ENCODE measurements around the gene PDE1A.

PDE1A gene

GRCh38 chr2:182330451-182331305, 96.2 kb downstream of the PDE1A start:
- Histone ChIP-seq H3K4me3 (ENCODE audit: low read length in 2 of 2) (no peak overlapping the region), H3K36me3 (ENCODE audit: control insufficient read depth in 2 of 2, insufficient read depth in 2 of 2, low read length in 2 of 2) (no peaks in the 10 kb centered on the region), H3K4me1 (ENCODE audit: control insufficient read depth in 2 of 2, insufficient read depth in 2 of 2, low read length in 2 of 2) (no peaks in the 10 kb centered on the region), H3K27me3 (ENCODE audit: control insufficient read depth in 2 of 2, insufficient read depth in 2 of 2, low read length in 2 of 2) (no peaks in the 10 kb centered on the region), H3K27ac (ENCODE audit: low read depth in 2 of 2, low read length in 2 of 2) (no peak overlapping the region), H3K9me3 (ENCODE audit: control insufficient read depth in 2 of 2, low read length in 2 of 2) (no peaks in the 10 kb centered on the region), H3K9ac (ENCODE audit: low read depth in 1 of 2, low read length in 2 of 2) (no peak overlapping the region)

GRCh38 chr2:182324665-182325064, 102.2 kb downstream of the PDE1A start:
- Histone ChIP-seq H3K4me1 (ENCODE audit: control insufficient read depth in 2 of 2, insufficient read depth in 2 of 2, low read length in 2 of 2) (no peaks in the 10 kb centered on the region), H3K9ac (ENCODE audit: low read depth in 1 of 2, low read length in 2 of 2) (no peak overlapping the region), H3K36me3 (ENCODE audit: control insufficient read depth in 2 of 2, insufficient read depth in 2 of 2, low read length in 2 of 2) (no peaks in the 10 kb centered on the region), H3K27me3 (ENCODE audit: control insufficient read depth in 2 of 2, insufficient read depth in 2 of 2, low read length in 2 of 2) (no peaks in the 10 kb centered on the region), H3K4me3 (ENCODE audit: low read length in 2 of 2) (no peak overlapping the region), H3K27ac (ENCODE audit: low read depth in 2 of 2, low read length in 2 of 2) (no peak overlapping the region), H3K9me3 (ENCODE audit: control insufficient read depth in 2 of 2, low read length in 2 of 2) (no peaks in the 10 kb centered on the region)

- no peak overlapping the region for H3K4me3 ChIP-seq (ENCODE audit: low read length in 2 of 2)
These were observed 105.7 kb downstream of the PDE1A start for GRCh38 chr2:182321096-182321495.

DNA sequence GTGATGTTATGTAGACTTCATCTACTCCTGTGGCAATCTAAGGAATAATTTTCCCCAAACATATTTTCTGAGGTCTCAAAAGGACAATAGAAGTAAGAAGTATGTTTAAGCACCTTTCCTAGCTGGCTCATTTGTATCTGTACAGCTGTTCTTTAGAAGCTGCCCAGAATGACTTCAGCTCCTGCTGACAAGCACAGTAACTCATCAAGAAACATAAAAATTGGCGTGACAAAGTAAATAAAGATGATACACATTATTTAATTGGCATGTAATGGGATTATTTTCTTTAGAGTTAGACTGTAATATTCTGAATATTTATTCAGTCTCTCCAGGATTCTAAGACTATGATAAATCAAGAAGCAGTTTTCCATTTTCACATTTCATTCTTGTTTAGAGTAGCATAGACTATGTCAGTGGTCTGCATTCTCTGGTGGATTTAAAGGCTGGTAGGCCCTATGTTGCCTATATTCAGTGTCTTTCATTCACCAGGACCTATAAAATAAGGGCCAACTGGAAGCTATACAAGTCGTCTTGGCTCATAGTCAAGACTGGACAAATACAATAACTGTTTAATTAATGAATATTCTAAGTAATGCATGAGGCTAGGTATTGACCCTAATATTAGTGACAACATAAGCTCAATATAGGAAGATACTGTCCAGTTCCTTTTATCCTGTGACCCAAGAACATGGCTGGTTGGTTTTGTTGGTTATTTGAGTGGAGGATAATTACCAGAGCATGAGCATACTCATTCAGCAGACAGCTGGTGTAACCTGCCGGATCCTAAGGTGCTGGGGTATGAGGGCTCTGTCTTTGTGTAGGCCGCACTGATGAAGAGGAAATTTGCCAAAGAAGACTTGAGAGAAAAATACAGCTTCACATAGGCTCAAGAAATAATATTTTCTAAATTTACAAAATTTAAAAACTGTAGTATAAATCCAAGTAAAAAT, 107.0 kb downstream of the PDE1A start:
- H3K9ac ChIP-seq (ENCODE audit: low read depth in 1 of 2, low read length in 2 of 2): no peak overlapping the region
- no peaks in the 10 kb centered on the region for H3K4me1 ChIP-seq (ENCODE audit: control insufficient read depth in 2 of 2, insufficient read depth in 2 of 2, low read length in 2 of 2)
- H3K27me3 ChIP-seq (ENCODE audit: control insufficient read depth in 2 of 2, insufficient read depth in 2 of 2, low read length in 2 of 2): no peaks in the 10 kb centered on the region
- no peak overlapping the region for H3K27ac ChIP-seq (ENCODE audit: low read depth in 2 of 2, low read length in 2 of 2)
- H3K36me3 ChIP-seq (ENCODE audit: control insufficient read depth in 2 of 2, insufficient read depth in 2 of 2, low read length in 2 of 2): no peaks in the 10 kb centered on the region
- H3K9me3 ChIP-seq (ENCODE audit: control insufficient read depth in 2 of 2, low read length in 2 of 2): no peaks in the 10 kb centered on the region
- no peak overlapping the region for H3K4me3 ChIP-seq (ENCODE audit: low read length in 2 of 2)

More at GRCh38 chr2:182321096-182321495, 105.7 kb downstream of the PDE1A start:
- no peaks in the 10 kb centered on the region for H3K4me1 ChIP-seq (ENCODE audit: control insufficient read depth in 2 of 2, insufficient read depth in 2 of 2, low read length in 2 of 2)
- no peak overlapping the region for H3K27ac ChIP-seq (ENCODE audit: low read depth in 2 of 2, low read length in 2 of 2)
- H3K9ac ChIP-seq (ENCODE audit: low read depth in 1 of 2, low read length in 2 of 2): no peak overlapping the region
- H3K27me3 ChIP-seq (ENCODE audit: control insufficient read depth in 2 of 2, insufficient read depth in 2 of 2, low read length in 2 of 2): no peaks in the 10 kb centered on the region
- H3K9me3 ChIP-seq (ENCODE audit: control insufficient read depth in 2 of 2, low read length in 2 of 2): no peaks in the 10 kb centered on the region
- no peaks in the 10 kb centered on the region for H3K36me3 ChIP-seq (ENCODE audit: control insufficient read depth in 2 of 2, insufficient read depth in 2 of 2, low read length in 2 of 2)

DNA sequence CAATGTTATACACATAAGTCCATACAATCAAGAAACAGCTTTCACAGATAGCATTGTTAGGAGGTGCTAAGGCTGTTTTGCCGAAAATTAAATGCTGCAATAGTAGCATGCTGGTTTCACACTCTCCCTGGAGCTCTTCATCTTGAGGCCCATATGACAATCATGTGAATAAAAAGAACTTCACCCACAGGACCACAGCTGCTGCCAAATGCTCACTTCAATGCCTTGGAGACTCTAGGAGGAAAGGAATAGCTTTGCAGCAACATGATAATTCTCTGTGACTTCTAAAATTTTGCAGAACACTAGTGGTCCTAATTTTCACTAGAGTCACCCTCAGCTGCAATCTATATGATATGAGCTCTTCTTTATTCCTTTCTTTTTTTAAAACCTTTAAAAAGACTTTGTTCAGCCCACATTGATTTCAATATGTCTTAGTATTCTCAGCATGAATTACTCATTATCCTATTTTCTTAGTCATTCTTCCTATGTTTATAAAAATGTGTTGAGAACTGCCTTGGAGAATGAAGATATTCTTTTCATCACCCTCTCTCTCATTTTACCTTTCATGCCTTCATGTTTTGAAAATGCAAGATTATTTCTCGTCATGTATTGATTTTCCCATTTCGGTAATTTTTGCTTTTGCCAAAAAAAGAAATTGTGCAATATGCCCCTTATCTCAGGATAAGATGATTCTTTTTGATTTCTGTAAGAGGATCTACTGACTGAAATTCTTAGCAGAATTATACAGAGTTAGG, 108.2 kb downstream of the PDE1A start:
- Histone ChIP-seq H3K4me3 (ENCODE audit: low read length in 2 of 2) (no peak overlapping the region), H3K27me3 (ENCODE audit: control insufficient read depth in 2 of 2, insufficient read depth in 2 of 2, low read length in 2 of 2) (no peaks in the 10 kb centered on the region), H3K36me3 (ENCODE audit: control insufficient read depth in 2 of 2, insufficient read depth in 2 of 2, low read length in 2 of 2) (no peaks in the 10 kb centered on the region), H3K27ac (ENCODE audit: low read depth in 2 of 2, low read length in 2 of 2) (no peak overlapping the region), H3K4me1 (ENCODE audit: control insufficient read depth in 2 of 2, insufficient read depth in 2 of 2, low read length in 2 of 2) (no peaks in the 10 kb centered on the region), H3K9ac (ENCODE audit: low read depth in 1 of 2, low read length in 2 of 2) (no peak overlapping the region), H3K9me3 (ENCODE audit: control insufficient read depth in 2 of 2, low read length in 2 of 2) (no peaks in the 10 kb centered on the region)

- Histone ChIP-seq H3K9me3 (ENCODE audit: control insufficient read depth in 2 of 2, low read length in 2 of 2) (no peaks in the 10 kb centered on the region), H3K36me3 (ENCODE audit: control insufficient read depth in 2 of 2, insufficient read depth in 2 of 2, low read length in 2 of 2) (no peaks in the 10 kb centered on the region), H3K27me3 (ENCODE audit: control insufficient read depth in 2 of 2, insufficient read depth in 2 of 2, low read length in 2 of 2) (no peaks in the 10 kb centered on the region), H3K4me3 (ENCODE audit: low read length in 2 of 2) (no peak overlapping the region), H3K4me1 (ENCODE audit: control insufficient read depth in 2 of 2, insufficient read depth in 2 of 2, low read length in 2 of 2) (no peaks in the 10 kb centered on the region), H3K9ac (ENCODE audit: low read depth in 1 of 2, low read length in 2 of 2) (no peak overlapping the region), H3K27ac (ENCODE audit: low read depth in 2 of 2, low read length in 2 of 2) (no peak overlapping the region)
These were observed 109.9 kb downstream of the PDE1A start for GRCh38 chr2:182316950-182317349.

DNA sequence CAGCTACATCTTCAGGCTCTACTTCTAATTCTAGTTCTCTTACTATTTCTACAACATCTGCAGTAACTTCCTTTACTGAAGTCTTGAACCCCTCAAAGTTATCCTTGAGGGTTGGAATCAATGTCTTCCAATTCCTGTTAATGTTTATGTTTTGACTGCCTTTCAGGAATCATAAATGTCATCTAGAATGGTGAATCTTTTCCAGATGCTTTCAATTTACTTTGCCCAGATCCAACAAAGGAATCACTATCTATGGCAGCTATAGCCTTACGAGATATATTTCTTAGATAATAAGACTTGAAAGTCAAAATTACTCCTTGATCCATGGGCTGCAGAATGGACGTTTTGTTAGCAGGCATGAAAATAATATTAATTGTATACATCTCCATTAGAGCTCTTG, 123.9 kb downstream of the PDE1A start:
- Histone ChIP-seq H3K27ac (ENCODE audit: low read depth in 2 of 2, low read length in 2 of 2) (no peak overlapping the region), H3K27me3 (ENCODE audit: control insufficient read depth in 2 of 2, insufficient read depth in 2 of 2, low read length in 2 of 2) (no peaks in the 10 kb centered on the region), H3K36me3 (ENCODE audit: control insufficient read depth in 2 of 2, insufficient read depth in 2 of 2, low read length in 2 of 2) (no peaks in the 10 kb centered on the region), H3K4me1 (ENCODE audit: control insufficient read depth in 2 of 2, insufficient read depth in 2 of 2, low read length in 2 of 2) (no peaks in the 10 kb centered on the region), H3K9me3 (ENCODE audit: control insufficient read depth in 2 of 2, low read length in 2 of 2) (no peaks in the 10 kb centered on the region), H3K9ac (ENCODE audit: low read depth in 1 of 2, low read length in 2 of 2) (no peak overlapping the region), H3K4me3 (ENCODE audit: low read length in 2 of 2) (no peak overlapping the region)

- Histone ChIP-seq H3K36me3 (ENCODE audit: control insufficient read depth in 2 of 2, insufficient read depth in 2 of 2, low read length in 2 of 2) (no peaks in the 10 kb centered on the region), H3K4me3 (ENCODE audit: low read length in 2 of 2) (no peak overlapping the region), H3K27ac (ENCODE audit: low read depth in 2 of 2, low read length in 2 of 2) (no peak overlapping the region), H3K27me3 (ENCODE audit: control insufficient read depth in 2 of 2, insufficient read depth in 2 of 2, low read length in 2 of 2) (no peaks in the 10 kb centered on the region), H3K9ac (ENCODE audit: low read depth in 1 of 2, low read length in 2 of 2) (no peak overlapping the region), H3K4me1 (ENCODE audit: control insufficient read depth in 2 of 2, insufficient read depth in 2 of 2, low read length in 2 of 2) (no peaks in the 10 kb centered on the region), H3K9me3 (ENCODE audit: control insufficient read depth in 2 of 2, low read length in 2 of 2) (no peaks in the 10 kb centered on the region)
These were observed 124.7 kb downstream of the PDE1A start for GRCh38 chr2:182302174-182302573.

- Histone ChIP-seq H3K4me3 (ENCODE audit: low read length in 2 of 2) (no peak overlapping the region), H3K9me3 (ENCODE audit: control insufficient read depth in 2 of 2, low read length in 2 of 2) (no peaks in the 10 kb centered on the region), H3K27ac (ENCODE audit: low read depth in 2 of 2, low read length in 2 of 2) (no peak overlapping the region), H3K9ac (ENCODE audit: low read depth in 1 of 2, low read length in 2 of 2) (no peak overlapping the region), H3K4me1 (ENCODE audit: control insufficient read depth in 2 of 2, insufficient read depth in 2 of 2, low read length in 2 of 2) (no peaks in the 10 kb centered on the region), H3K36me3 (ENCODE audit: control insufficient read depth in 2 of 2, insufficient read depth in 2 of 2, low read length in 2 of 2) (no peaks in the 10 kb centered on the region), H3K27me3 (ENCODE audit: control insufficient read depth in 2 of 2, insufficient read depth in 2 of 2, low read length in 2 of 2) (no peaks in the 10 kb centered on the region)
These were observed 125.7 kb downstream of the PDE1A start for GRCh38 chr2:182301093-182301492.
